ENCODE measurements around the gene FOXP3. TPM values are rescaled to one million over a fixed set of nuclear protein-coding genes. Genes with fewer than 3 reads are reported as not detected.

Gene FOXP3
- total RNA-seq, 1 experiment from 2014 or later: not detected

GRCh38 chrX:49204709-49205108 lies 59.8 kb downstream of the FOXP3 start:
- in situ Hi-C loops (cut with HindIII; ENCODE audit: low pct_unique_long_range_greater_than_20kb, low sequenced_read_pairs): no loop called here
- DNase-seq (ENCODE audit: low read depth): no peak

- no peak for DNase-seq (ENCODE audit: low read depth)
- in situ Hi-C loops (cut with HindIII; ENCODE audit: low pct_unique_long_range_greater_than_20kb, low sequenced_read_pairs): no loop called here
Measured at GRCh38 chrX:49204017-49204416, 60.5 kb downstream of the FOXP3 start.

- in situ Hi-C loops (cut with HindIII; ENCODE audit: low pct_unique_long_range_greater_than_20kb, low sequenced_read_pairs): no loop called here
- no peak for DNase-seq (ENCODE audit: low read depth)
Measured at GRCh38 chrX:49203536-49203935, 61.0 kb downstream of the FOXP3 start.

GRCh38 chrX:49202022-49202421 lies 62.5 kb downstream of the FOXP3 start:
- no peak for DNase-seq (ENCODE audit: low read depth)
- in situ Hi-C loops (cut with HindIII; ENCODE audit: low pct_unique_long_range_greater_than_20kb, low sequenced_read_pairs): no loop called here

Other genes starting within 250 kb of the FOXP3 start
- 42.5 and 74.2 TPM in 2 replicates for gene TFE3, start 221.4 kb downstream of the FOXP3 start, total RNA-seq (2014; rRNA removed; shearing (Covaris generic); ENCODE audit: low replicate concordance)
- gene CCDC120, start 205.7 kb downstream of the FOXP3 start, total RNA-seq (2014; rRNA removed; shearing (Covaris generic); ENCODE audit: low replicate concordance): not detected in 2 replicates
- gene PRAF2, start 190.7 kb downstream of the FOXP3 start, total RNA-seq (2014; rRNA removed; shearing (Covaris generic); ENCODE audit: low replicate concordance): 1.9 and 4.4 TPM in 2 replicates
- 22.3 and 34.1 TPM in 2 replicates for gene WDR45, start 184.8 kb downstream of the FOXP3 start, total RNA-seq (2014; rRNA removed; shearing (Covaris generic); ENCODE audit: low replicate concordance)
- 32.6 and 46.4 TPM in 2 replicates for gene GPKOW, start 141.0 kb downstream of the FOXP3 start, total RNA-seq (2014; rRNA removed; shearing (Covaris generic); ENCODE audit: low replicate concordance)
- 1.7 and 7.6 TPM in 2 replicates for gene MAGIX, start 102.0 kb downstream of the FOXP3 start, total RNA-seq (2014; rRNA removed; shearing (Covaris generic); ENCODE audit: low replicate concordance)
- 72.9 and 86.3 TPM in 2 replicates for gene PLP2, start 92.8 kb downstream of the FOXP3 start, total RNA-seq (2014; rRNA removed; shearing (Covaris generic); ENCODE audit: low replicate concordance)
- 6.1 and 55.0 TPM in 2 replicates for gene PRICKLE3, start 78.3 kb downstream of the FOXP3 start, total RNA-seq (2014; rRNA removed; shearing (Covaris generic); ENCODE audit: low replicate concordance)
- not detected in 2 replicates for gene SYP, start 64.5 kb downstream of the FOXP3 start, total RNA-seq (2014; rRNA removed; shearing (Covaris generic); ENCODE audit: low replicate concordance)
- not detected in 2 replicates for gene CACNA1F, start 31.4 kb downstream of the FOXP3 start, total RNA-seq (2014; rRNA removed; shearing (Covaris generic); ENCODE audit: low replicate concordance)
- gene CCDC22, start 29.2 kb downstream of the FOXP3 start, total RNA-seq (2014; rRNA removed; shearing (Covaris generic); ENCODE audit: low replicate concordance): 42.4 and 58.4 TPM in 2 replicates
- 14.4 and 18.5 TPM in 2 replicates for gene PPP1R3F, start 5.1 kb upstream of the FOXP3 start, total RNA-seq (2014; rRNA removed; shearing (Covaris generic); ENCODE audit: low replicate concordance)
- gene GAGE10, start 38.9 kb upstream of the FOXP3 start, total RNA-seq (2014; rRNA removed; shearing (Covaris generic); ENCODE audit: low replicate concordance): not detected in 2 replicates
- gene GAGE12J, start 57.3 kb upstream of the FOXP3 start, total RNA-seq (2014; rRNA removed; shearing (Covaris generic); ENCODE audit: low replicate concordance): not detected in 2 replicates
- not detected in 2 replicates for gene GAGE13, start 66.9 kb upstream of the FOXP3 start, total RNA-seq (2014; rRNA removed; shearing (Covaris generic); ENCODE audit: low replicate concordance)

All from Caki2 (cell line).